BE2C (cell line): ENCODE measurements around the gene CABCOCO1.

Experiments used
- DNase-seq: peaks from one replicate; pipeline ENCODE4 v3.0.0-alpha.2; 2020
- H3K27me3 ChIP-seq: fragments of 250-450 bp; sonication (Bioruptor Pico); 2 replicates; pipeline ENCODE4 v1.5.1; 2020; ENCODE audit warnings: mild to moderate bottlenecking
- H3K36me3 ChIP-seq: fragments of 250-450 bp; sonication (Bioruptor Pico); 2 replicates; pipeline ENCODE4 v1.5.1; 2020; ENCODE audit warnings: mild to moderate bottlenecking
- H3K4me1 ChIP-seq: fragments of 250-450 bp; sonication (Bioruptor Pico); 2 replicates; pipeline ENCODE4 v1.5.1; 2020
- H3K4me3 ChIP-seq: 2 replicates; pipeline ENCODE4 v1.5.1; 2011; ENCODE audit warnings: low read depth, low read length
- H3K9me3 ChIP-seq: fragments of 250-450 bp; sonication (Bioruptor Pico); 2 replicates; pipeline ENCODE4 v1.5.1; 2020
- TF ChIP-seq, protein P1 (sequence below): IDR thresholded peaks from 2 replicates; pipeline ENCODE4 v1.5.1; 2012; ENCODE audit warnings: mild to moderate bottlenecking, low read depth, low read length

The CABCOCO1 gene

DNA sequence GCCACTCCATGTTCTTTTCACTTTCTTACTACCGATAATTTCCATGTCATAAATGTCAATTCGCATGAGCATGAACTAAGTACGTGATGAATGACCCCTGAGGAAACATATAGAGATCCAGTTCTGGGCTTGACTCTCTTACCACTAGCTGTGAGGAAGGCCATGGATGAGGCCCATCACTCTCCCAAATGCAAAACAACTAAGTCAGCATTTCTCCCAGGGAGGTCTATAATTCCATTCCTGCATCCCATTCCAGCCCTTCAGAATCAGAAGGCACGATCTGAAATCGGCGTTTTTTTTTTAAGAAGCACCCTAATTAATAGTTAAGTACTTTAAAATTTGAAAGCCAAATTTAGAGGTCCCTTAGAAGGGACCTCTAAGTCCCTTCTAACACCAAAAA lies 116.5 kb downstream of the CABCOCO1 start:
- Histone ChIP-seq H3K27me3 (no peaks in the 10 kb centered on the region), H3K9me3 (no peaks in the 10 kb centered on the region), H3K36me3 (no peaks in the 10 kb centered on the region), H3K4me1 (peaks cover 11% of the 10 kb centered on the region), H3K4me3 (no peak overlapping the region)
- DNase-seq, result no peak
- TF ChIP-seq, protein P1, sequence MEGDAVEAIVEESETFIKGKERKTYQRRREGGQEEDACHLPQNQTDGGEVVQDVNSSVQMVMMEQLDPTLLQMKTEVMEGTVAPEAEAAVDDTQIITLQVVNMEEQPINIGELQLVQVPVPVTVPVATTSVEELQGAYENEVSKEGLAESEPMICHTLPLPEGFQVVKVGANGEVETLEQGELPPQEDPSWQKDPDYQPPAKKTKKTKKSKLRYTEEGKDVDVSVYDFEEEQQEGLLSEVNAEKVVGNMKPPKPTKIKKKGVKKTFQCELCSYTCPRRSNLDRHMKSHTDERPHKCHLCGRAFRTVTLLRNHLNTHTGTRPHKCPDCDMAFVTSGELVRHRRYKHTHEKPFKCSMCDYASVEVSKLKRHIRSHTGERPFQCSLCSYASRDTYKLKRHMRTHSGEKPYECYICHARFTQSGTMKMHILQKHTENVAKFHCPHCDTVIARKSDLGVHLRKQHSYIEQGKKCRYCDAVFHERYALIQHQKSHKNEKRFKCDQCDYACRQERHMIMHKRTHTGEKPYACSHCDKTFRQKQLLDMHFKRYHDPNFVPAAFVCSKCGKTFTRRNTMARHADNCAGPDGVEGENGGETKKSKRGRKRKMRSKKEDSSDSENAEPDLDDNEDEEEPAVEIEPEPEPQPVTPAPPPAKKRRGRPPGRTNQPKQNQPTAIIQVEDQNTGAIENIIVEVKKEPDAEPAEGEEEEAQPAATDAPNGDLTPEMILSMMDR, result no peak

DNA sequence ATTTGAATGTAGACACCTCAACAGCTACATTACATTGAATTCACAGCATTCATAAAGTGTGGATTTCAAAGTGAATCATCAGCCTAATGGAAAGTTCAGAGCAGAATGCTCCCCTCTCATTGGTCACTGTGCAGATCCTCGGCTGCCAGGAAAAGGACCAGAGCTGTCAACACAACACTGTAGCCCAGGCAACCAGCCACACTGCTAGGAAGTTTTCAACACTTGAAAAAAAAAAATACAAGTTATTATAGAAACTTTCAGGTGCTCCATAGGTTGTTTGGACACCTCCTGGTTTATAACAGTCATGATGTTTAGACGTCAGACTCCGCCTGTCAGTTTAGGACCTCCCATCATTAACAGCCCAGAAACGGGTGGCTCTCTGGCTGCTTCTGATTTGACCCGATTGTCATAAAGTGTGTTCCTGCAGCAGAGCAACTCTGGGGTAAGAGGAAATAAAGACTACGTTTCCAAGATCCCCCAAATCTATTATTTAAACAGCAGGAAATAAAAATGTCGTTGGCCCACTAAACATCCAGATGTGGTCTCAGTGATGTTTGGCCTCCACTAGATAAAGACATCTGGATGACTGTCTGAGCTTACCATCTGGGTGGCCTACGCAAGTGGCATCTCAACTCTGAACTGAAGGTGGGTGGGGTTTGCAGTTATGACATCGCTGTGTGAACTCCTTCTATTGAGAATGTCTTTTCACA lies 117.4 kb downstream of the CABCOCO1 start:
- no peaks in the 10 kb centered on the region for H3K27me3 ChIP-seq
- no peak overlapping the region for H3K4me3 ChIP-seq
- TF ChIP-seq, protein P1, result no peak
- H3K4me1 ChIP-seq, result peaks cover 11% of the 10 kb centered on the region
- H3K36me3 ChIP-seq, result no peaks in the 10 kb centered on the region
- DNase-seq, result no peak
- no peaks in the 10 kb centered on the region for H3K9me3 ChIP-seq

DNA sequence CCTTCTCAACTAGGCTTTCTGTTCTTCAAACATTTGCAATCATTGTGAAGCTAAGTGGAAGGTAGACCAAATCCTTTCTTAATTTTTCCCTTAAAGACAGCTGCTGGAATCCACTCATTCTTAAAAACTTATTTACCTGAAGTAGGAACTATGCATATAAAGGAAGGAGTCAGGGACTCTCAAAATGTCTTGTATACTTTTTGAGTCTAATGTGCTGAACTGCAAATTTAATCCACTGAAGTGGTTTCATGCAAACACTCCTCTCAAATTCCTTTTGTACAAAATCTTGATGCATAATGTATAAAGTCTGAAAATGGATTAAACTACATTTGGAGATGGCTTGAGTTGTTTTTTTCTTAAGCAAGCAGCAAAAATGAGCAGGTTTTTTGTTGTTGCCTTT lies 118.0 kb downstream of the CABCOCO1 start:
- DNase-seq, result no peak
- no peaks in the 10 kb centered on the region for H3K9me3 ChIP-seq
- no peak overlapping the region for H3K4me3 ChIP-seq
- H3K36me3 ChIP-seq, result no peaks in the 10 kb centered on the region
- peaks cover 11% of the 10 kb centered on the region for H3K4me1 ChIP-seq
- H3K27me3 ChIP-seq, result no peaks in the 10 kb centered on the region
- TF ChIP-seq, protein P1, result no peak

DNA sequence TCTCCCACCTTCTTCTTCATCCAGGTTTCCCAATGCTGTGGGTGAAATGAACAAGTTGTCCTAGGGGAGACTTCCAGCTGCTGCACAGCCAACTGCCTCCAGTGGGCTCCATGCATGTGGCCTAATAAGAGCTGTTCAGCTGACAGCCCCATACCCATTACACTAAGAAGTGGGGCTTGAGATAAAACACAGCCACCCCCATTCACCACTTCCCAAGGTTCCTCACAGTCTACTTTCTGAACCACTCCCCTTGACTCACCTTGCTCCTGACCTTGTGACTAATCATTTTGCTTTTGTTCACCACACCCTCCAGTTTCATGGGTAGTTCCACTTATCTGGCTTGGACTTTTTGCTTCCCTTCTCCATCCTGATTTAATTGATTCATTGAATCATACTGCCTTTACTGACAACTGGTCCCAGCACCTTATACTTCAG lies 119.3 kb downstream of the CABCOCO1 start:
- TF ChIP-seq, protein P1, result no peak
- Histone ChIP-seq H3K36me3 (no peaks in the 10 kb centered on the region), H3K4me3 (no peak overlapping the region), H3K4me1 (peaks cover 4% of the 10 kb centered on the region), H3K27me3 (no peaks in the 10 kb centered on the region), H3K9me3 (no peaks in the 10 kb centered on the region)
- DNase-seq, result no peak

GRCh38 chr10:61784354-61785133 lies 121.8 kb downstream of the CABCOCO1 start:
- Histone ChIP-seq H3K4me3 (no peak overlapping the region), H3K4me1 (no peaks in the 10 kb centered on the region), H3K27me3 (no peaks in the 10 kb centered on the region), H3K36me3 (no peaks in the 10 kb centered on the region), H3K9me3 (no peaks in the 10 kb centered on the region)
- TF ChIP-seq, protein P1, result no peak
- DNase-seq, result no peak

DNA sequence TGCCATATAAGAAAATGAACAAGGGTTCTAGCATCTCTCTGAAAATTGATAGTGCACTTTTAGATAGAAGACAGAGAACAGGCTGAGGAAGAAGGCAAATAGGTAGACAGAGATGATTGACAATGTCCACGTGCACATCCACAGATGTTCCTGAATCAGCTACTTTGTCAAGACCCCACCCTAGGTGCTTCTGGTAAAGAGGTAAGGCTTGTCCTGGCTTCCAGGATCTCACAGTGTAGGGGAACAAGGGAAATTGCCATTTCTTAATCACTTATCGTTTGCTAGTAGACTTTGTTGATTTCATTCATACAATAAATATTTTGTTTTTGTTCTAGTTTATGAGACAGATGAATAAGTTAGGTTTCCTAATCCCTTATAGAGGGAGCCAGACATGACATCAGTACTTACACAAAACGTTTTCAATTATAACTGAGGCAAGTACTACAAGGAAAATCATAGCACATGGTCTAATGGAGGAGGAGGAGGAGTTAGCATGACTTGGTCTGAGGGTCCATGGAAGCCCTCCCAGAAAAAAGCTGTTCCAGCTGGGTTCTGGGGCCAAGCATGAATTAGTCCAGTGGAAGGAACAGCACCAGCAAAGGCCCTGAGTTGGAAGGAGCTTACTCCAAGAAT lies 122.9 kb downstream of the CABCOCO1 start:
- DNase-seq, result no peak
- H3K4me3 ChIP-seq, result no peak overlapping the region
- H3K4me1 ChIP-seq, result no peaks in the 10 kb centered on the region
- H3K9me3 ChIP-seq, result no peaks in the 10 kb centered on the region
- H3K27me3 ChIP-seq, result no peaks in the 10 kb centered on the region
- H3K36me3 ChIP-seq, result no peaks in the 10 kb centered on the region
- TF ChIP-seq, protein P1, result no peak
